Small intestine (tissue), 7 donors: Measurements from ENCODE around the gene NFATC2. TPM values are rescaled to one million over a fixed set of nuclear protein-coding genes. Genes with fewer than 3 reads are reported as not detected.

ENCODE experiments used
- DNase-seq, 2 donors: peaks; one replicate each; pipeline versions ENCODE4 v3.0.0 to v3.0.0-alpha.2; 2013
- FAIRE-seq: peaks from 2 replicates; lab custom pipeline; 2012; peaks lifted over from hg19 to GRCh38; lab: Jason Lieb, UNC
- H3K27ac ChIP-seq, 3 donors: one replicate each; pipeline ENCODE4 v1.5.1; 2013; ENCODE audit warnings: low read length in 2 of 3, mild to moderate bottlenecking in 2 of 3, control low read depth in 1 of 3, inconsistent platforms in 1 of 3, low read depth in 1 of 3, moderate library complexity in 1 of 3
- H3K27me3 ChIP-seq, 3 donors: one replicate each; pipeline ENCODE4 v1.6.1; 2013; ENCODE audit warnings: low read length in 3 of 3, inconsistent platforms in 1 of 3; ENCODE audit not compliant: control insufficient read depth in 3 of 3, insufficient read depth in 3 of 3
- H3K36me3 ChIP-seq, 3 donors: one replicate each; pipeline ENCODE4 v1.6.1; 2013; ENCODE audit warnings: low read length in 3 of 3, inconsistent platforms in 1 of 3, low read depth in 1 of 3, mild to moderate bottlenecking in 1 of 3, moderate library complexity in 1 of 3; ENCODE audit not compliant: control insufficient read depth in 3 of 3, insufficient read depth in 2 of 3
- H3K4me1 ChIP-seq, 3 donors: one replicate each; pipeline ENCODE4 v1.6.1; 2013; ENCODE audit warnings: low read length in 2 of 3, inconsistent platforms in 1 of 3, low read depth in 1 of 3, mild to moderate bottlenecking in 1 of 3, moderate library complexity in 1 of 3; ENCODE audit not compliant: control insufficient read depth in 3 of 3, insufficient read depth in 2 of 3
- H3K4me3 ChIP-seq, 3 donors: one replicate each; pipeline ENCODE4 v1.5.1; 2013; ENCODE audit warnings: low read length in 3 of 3, control low read depth in 1 of 3, inconsistent platforms in 1 of 3, low read depth in 1 of 3, mild to moderate bottlenecking in 1 of 3, moderate library complexity in 1 of 3
- H3K9me3 ChIP-seq, 2 donors: one replicate each; pipeline ENCODE4 v1.6.1; 2013; ENCODE audit warnings: low read depth in 1 of 2, low read length in 1 of 2; ENCODE audit not compliant: control insufficient read depth in 2 of 2, insufficient read depth in 1 of 2
- WGBS, 3 donors: extraction: QIAGEN DNeasy Blood & Tissue Kit; methylation state at CpG; one replicate each; pipeline ENCODE4 v1.1.7; 2013; 5-methylcytosine and 5-hydroxymethylcytosine counted together
- polyA plus RNA-seq, 4 donors: library from polyadenylated mRNA; stranded (reverse) in 3 of 4; unstranded in 1 of 4; fragments of 200-250 nt in 3 of 4; fragments of 120-200 nt in 1 of 4; gene quantifications; one replicate each; pipeline versions ENCODE4 v1.2.1 to v1.2.3, GENCODE V29; 2013
- donor health status: healthy with polysubstance abuse.
- donor health status: control.
- donor health status: control.
- donor health status: Bipolar disorder and iron deficiency.
- donor health status: healthy.

Gene NFATC2
- polyA plus RNA-seq, 4 donors, result 3.1 to 19.4 (median 6.2) TPM

DNA sequence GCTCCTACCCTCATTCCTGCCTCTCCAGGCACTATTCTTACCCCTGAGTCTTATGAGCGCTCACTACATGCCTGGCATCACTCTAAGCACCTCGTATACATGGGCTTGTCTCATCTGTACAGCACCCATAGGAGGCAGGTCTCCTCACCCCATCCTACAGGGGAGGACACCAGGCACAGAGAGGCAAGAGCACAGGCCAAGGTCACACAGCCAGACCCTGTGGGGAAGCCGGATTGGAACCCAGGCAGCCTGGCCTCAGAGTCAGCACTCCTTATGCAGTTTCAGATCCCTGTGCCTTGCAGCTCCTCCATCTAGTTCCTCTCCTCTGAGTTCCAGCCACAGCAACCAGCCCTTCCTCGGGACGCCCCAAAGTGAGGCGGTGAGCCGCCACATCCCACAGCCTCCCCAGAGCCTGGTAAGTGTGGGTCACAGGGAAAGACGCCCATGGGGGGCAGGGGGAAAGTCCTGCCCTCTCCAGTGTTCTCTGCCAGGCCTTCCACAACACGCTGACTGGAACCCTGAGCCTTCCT, 103.3 kb downstream of the NFATC2 start:
- Histone ChIP-seq H3K27me3 (no peaks in the 10 kb centered on the region), H3K4me1 (no peaks in the 10 kb centered on the region), H3K9me3 (no peaks in the 10 kb centered on the region), H3K27ac (no peak overlapping the region), H3K36me3 (peaks cover 2 to 54% (median 10%) of the 10 kb centered on the region in 3 donors), H3K4me3 (no peak overlapping the region)
- no peak for DNase-seq
- FAIRE-seq, result no peak
- WGBS, 3 donors, result 90 to 95% (median 92%) methylated on average over 9 of the region's 9 CpGs

DNA sequence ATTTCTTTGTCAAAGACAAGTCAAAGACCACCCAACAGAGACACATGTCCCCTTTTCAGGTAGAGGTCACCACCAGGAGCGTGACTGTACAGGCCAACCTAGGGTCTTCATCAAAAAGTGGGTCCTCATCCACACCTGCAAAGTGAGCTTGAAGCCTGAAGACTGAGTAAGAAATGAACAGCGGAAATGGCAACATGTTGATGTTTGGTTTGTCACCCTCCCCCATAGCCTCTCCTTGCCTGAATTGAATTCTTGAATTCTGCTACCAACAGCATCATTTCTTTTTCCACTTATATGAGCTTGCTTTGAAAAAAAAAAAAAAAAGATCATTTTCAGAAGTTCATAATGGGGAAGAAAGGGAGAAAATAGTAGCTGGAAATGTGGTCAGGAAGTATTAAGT, 104.4 kb downstream of the NFATC2 start:
- WGBS, 3 donors, result 92 to 98% (median 95%) methylated on average over 2 of the region's 2 CpGs
- Histone ChIP-seq H3K27ac (no peak overlapping the region), H3K36me3 (peaks cover 2 to 57% (median 13%) of the 10 kb centered on the region in 3 donors), H3K9me3 (no peaks in the 10 kb centered on the region), H3K27me3 (no peaks in the 10 kb centered on the region), H3K4me1 (no peaks in the 10 kb centered on the region), H3K4me3 (no peak overlapping the region)
- DNase-seq (no peak), FAIRE-seq (no peak)

DNA sequence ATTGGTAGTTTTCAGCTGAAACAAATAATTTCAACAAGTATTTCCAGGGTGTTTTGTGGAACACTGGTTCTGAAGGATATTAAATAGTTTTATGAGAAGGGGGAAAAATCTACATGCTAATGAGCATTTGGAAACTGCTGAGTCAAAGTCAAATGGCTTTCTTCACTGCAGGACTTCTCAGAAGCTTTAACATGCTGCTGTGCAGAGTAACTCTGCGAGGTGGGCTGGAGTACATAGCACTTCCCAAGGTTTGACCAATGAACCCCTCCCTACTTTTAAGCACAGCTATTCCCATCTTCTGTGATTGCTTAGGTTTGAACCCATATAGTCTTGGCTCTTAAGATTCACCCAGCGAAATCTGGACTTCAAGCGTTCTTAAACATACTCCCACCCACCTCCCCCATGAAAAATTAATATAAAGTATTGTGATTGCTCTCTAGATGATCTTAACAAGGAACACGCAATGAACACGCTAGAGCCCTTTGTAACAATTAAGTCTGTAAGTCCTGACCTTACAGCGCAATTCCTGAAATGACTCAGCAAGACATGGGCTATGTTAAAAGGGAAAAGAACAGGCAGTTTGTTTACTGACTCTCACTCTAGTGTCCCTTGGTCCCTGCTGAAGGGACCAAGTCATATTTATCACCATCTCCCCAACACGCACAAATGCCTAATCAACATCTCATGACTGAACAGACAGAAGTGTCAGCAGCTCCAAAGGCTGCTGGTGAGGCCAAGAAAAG, 105.2 kb downstream of the NFATC2 start:
- Histone ChIP-seq H3K4me3 (no peak overlapping the region), H3K4me1 (no peaks in the 10 kb centered on the region), H3K9me3 (no peaks in the 10 kb centered on the region), H3K27ac (no peak overlapping the region), H3K36me3 (peaks cover 2 to 57% (median 14%) of the 10 kb centered on the region in 3 donors), H3K27me3 (no peaks in the 10 kb centered on the region)
- 86 to 94% (median 91%) methylated on average over 7 of the region's 7 CpGs for whole genome bisulfite sequencing, 3 donors
- FAIRE-seq, result no peak
- DNase-seq, result no peak

DNA sequence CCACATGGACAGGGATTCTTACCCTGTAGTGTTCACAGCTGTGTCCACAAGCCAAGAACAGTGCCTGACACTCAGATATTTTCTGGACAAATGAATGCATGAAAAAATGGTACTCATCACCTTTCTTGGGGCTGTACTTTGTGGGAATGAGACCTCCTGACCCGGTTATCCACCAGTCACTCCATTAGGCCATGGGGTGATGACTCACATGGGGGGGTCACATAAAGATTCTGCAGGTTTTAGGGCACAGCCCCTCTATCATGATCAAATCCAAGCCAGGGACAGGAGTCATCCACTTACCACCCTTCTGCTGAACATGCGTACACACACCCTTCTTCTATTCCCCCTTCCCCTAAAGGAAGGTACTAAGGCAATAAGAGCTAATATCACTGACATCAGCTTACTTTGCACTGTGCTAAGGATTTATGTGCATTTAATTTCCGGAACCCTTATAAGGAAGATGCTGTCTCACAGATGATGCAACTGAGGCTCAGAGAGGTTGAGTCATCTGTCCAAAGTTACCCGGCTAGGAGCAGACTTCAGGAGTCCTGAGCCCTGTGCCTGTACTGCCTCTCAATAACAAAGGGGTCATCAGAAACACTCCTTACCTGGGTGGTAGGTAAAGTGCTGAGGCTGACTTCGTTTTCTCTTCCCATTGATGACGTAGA, 107.8 kb downstream of the NFATC2 start:
- no peak overlapping the region for H3K27ac ChIP-seq
- no peak overlapping the region for H3K4me3 ChIP-seq
- H3K9me3 ChIP-seq, result no peaks in the 10 kb centered on the region
- WGBS, 3 donors, result 91 to 98% (median 94%) methylated on average over 6 of the region's 6 CpGs
- DNase-seq (no peak), FAIRE-seq (no peak)
- no peaks in the 10 kb centered on the region for H3K27me3 ChIP-seq
- peaks cover 0 to 61% (median 18%) of the 10 kb centered on the region in 3 donors for H3K36me3 ChIP-seq
- no peaks in the 10 kb centered on the region for H3K4me1 ChIP-seq

DNA sequence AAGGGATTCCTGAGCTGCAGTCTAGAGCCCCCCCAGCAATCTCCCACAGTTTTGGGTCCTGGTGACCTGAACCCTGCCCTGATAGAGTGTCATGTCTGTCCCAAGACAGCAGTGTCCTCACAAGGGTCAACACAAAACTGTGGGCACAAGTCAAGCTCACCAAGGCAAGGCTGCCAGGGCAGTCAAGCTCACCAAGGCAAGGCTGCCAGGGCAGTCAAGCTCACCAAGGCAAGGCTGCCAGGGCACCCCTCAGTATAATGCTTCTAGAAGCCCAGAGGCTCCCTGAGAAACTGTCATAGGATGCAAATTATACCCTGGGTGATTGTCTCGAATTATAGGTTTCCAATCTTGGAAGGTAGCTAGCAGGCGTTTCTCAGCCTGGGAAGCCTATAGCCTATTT, 108.5 kb downstream of the NFATC2 start:
- no peak overlapping the region for H3K4me3 ChIP-seq
- peaks cover 0 to 63% (median 18%) of the 10 kb centered on the region in 3 donors for H3K36me3 ChIP-seq
- H3K4me1 ChIP-seq, result peaks cover 0 to under 1% (median 0%) of the 10 kb centered on the region in 3 donors
- H3K9me3 ChIP-seq, result no peaks in the 10 kb centered on the region
- no peaks in the 10 kb centered on the region for H3K27me3 ChIP-seq
- 92 to 94% (median 93%) methylated on average over 2 of the region's 2 CpGs for WGBS, 3 donors
- no peak for DNase-seq
- FAIRE-seq, result no peak
- no peak overlapping the region for H3K27ac ChIP-seq

DNA sequence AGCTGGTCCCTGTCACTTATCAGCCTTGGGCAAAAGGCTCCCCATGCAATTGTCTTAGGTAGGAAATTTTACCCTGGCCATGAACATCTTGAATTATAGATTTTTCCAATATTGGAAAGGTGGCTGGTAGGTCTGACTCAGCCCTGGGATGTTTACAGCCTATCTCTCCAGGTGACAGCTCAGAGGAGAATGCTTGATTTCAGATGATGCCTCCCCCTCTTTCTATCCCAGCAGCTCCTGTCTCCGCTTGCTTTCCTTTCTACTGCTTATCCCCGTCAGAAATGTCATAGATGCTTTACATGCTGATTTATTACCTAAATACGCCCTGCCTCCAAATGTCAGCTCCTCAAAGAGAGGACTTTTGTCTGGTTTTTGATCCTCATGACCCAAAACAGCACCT, 109.6 kb downstream of the NFATC2 start:
- Histone ChIP-seq H3K9me3 (no peaks in the 10 kb centered on the region), H3K27me3 (no peaks in the 10 kb centered on the region), H3K4me3 (no peak overlapping the region), H3K27ac (no peak overlapping the region), H3K4me1 (peaks cover 0 to 12% (median 0%) of the 10 kb centered on the region in 3 donors), H3K36me3 (peaks cover 0 to 65% (median 18%) of the 10 kb centered on the region in 3 donors)
- DNase-seq (no peak), FAIRE-seq (no peak)
- WGBS, 3 donors, result 86 to 93% (median 91%) methylated on average over 3 of the region's 3 CpGs

DNA sequence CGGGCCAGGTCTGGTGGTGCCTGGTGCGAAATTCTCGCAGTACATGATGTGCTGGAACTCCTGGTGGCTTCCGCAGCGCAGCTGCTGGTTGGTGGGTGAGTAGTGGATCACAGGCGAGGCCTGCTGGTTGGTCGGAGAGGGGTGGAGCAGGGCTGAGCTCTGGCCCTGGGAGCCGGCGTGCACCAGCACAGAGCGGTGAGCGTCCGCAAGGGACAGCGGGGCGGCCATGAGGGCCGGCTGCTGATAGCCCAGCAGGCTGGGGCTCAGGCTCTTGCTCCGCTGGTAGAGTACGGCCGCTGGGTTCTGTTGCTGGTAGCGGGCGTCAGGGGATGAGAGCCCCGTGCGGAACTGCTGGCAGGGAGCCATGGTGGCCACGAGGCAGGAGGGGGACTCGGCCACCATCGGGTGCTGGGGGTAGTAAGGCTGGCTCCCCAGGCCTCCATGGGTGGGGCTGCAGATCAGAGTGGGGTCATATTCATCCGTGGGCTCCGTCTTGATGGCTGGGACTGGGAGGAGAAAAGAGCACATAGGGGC, 110.2 kb downstream of the NFATC2 start:
- no peak overlapping the region for H3K4me3 ChIP-seq
- no peaks in the 10 kb centered on the region for H3K27me3 ChIP-seq
- H3K4me1 ChIP-seq, result peaks cover 0 to 16% (median 0%) of the 10 kb centered on the region in 3 donors
- no peaks in the 10 kb centered on the region for H3K9me3 ChIP-seq
- 93 to 97% (median 94%) methylated on average over 27 of the region's 27 CpGs for WGBS, 3 donors
- H3K36me3 ChIP-seq, result peaks cover 0 to 67% (median 18%) of the 10 kb centered on the region in 3 donors
- H3K27ac ChIP-seq, result no peak overlapping the region
- no peak for FAIRE-seq
- no peak for DNase-seq

DNA sequence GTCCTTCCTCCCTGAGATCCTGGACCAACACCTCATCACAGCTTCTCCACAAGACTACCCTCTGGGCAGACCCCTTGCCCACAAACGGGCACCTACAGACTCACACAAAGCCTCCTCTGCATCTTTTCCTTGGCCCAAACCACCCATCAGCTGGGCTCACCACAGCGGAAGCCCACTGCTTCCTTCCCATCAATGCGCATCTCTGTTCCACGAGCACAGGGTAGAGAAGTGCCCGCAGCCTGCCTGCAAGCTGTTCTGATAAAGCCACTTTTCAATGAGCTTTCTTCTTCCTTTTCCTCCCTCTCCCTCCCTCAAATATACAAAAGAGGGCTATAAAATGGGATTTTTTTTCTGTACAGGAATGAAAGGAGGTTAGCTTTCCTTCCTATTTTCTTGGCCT, 111.2 kb downstream of the NFATC2 start:
- FAIRE-seq (no peak), DNase-seq (no peak)
- 54 to 71% (median 63%) methylated on average over 5 of the region's 5 CpGs for WGBS, 3 donors
- H3K27ac ChIP-seq, result no peak overlapping the region
- H3K4me1 ChIP-seq, result peaks cover 0 to 16% (median 0%) of the 10 kb centered on the region in 3 donors
- peaks cover 0 to 72% (median 18%) of the 10 kb centered on the region in 3 donors for H3K36me3 ChIP-seq
- H3K27me3 ChIP-seq, result no peaks in the 10 kb centered on the region
- no peaks in the 10 kb centered on the region for H3K9me3 ChIP-seq
- H3K4me3 ChIP-seq, result no peak overlapping the region
